Endodermal cell (in vitro differentiated cells): ENCODE data around the gene C21orf91. TPM values are rescaled to one million over a fixed set of nuclear protein-coding genes. Genes with fewer than 3 reads are reported as not detected.

Source experiments
- DNase-seq: peaks from one replicate; pipeline ENCODE4 v3.0.0-alpha.2; 2017
- H3K27ac ChIP-seq: 2 replicates; pipeline ENCODE4 v1.5.1; 2013; ENCODE audit warnings: mild to moderate bottlenecking, low read depth, low read length, moderate library complexity
- H3K27me3 ChIP-seq: 2 replicates; pipeline ENCODE4 v1.6.1; 2013; ENCODE audit warnings: mild to moderate bottlenecking, low read length, moderate library complexity; ENCODE audit not compliant: insufficient read depth, control insufficient read depth, poor library complexity, severe bottlenecking
- H3K36me3 ChIP-seq: 2 replicates; pipeline ENCODE4 v1.7.0; 2013; ENCODE audit warnings: mild to moderate bottlenecking, low read length, moderate library complexity; ENCODE audit not compliant: control insufficient read depth, insufficient read depth
- H3K4me1 ChIP-seq: one replicate; pipeline ENCODE4 v1.7.0; 2013; ENCODE audit warnings: low read length; ENCODE audit not compliant: control insufficient read depth, insufficient read depth
- H3K4me3 ChIP-seq: 2 replicates; pipeline ENCODE4 v1.5.1; 2013; ENCODE audit warnings: mild to moderate bottlenecking, low read length, moderate library complexity
- H3K9ac ChIP-seq: 2 replicates; pipeline ENCODE4 v1.6.1; 2013; ENCODE audit warnings: mild to moderate bottlenecking, low read length, moderate library complexity; ENCODE audit not compliant: poor library complexity, severe bottlenecking; ENCODE audit errors: extremely low read depth
- H3K9me3 ChIP-seq: 2 replicates; pipeline ENCODE4 v1.6.1; 2013; ENCODE audit warnings: mild to moderate bottlenecking, low read length, moderate library complexity; ENCODE audit not compliant: control insufficient read depth
- H3K27ac Mint-ChIP-seq: 2 replicates; pipeline ENCODE4 v1.8.0; 2020; ENCODE audit warnings: mixed read lengths
- H3K27me3 Mint-ChIP-seq: 2 replicates; pipeline ENCODE4 v1.8.0; 2021; ENCODE audit warnings: mild to moderate bottlenecking, mixed read lengths; ENCODE audit not compliant: insufficient read depth
- H3K36me3 Mint-ChIP-seq: 2 replicates; pipeline ENCODE4 v1.8.0; 2020; ENCODE audit warnings: low read depth, mixed read lengths
- H3K4me1 Mint-ChIP-seq: 2 replicates; pipeline ENCODE4 v1.8.0; 2020; ENCODE audit warnings: mixed read lengths
- H3K4me3 Mint-ChIP-seq: 2 replicates; pipeline ENCODE4 v1.8.0; 2020; ENCODE audit warnings: mild to moderate bottlenecking, moderate library complexity, mixed read lengths
- H3K9me3 Mint-ChIP-seq: 2 replicates; pipeline ENCODE4 v1.8.0; 2020; ENCODE audit warnings: mild to moderate bottlenecking, mixed read lengths
- WGBS, 2 experiments: methylation state at CpG; one replicate each; pipeline versions ENCODE4 v1.1.5 to v1.1.7; 2013; ENCODE audit warnings: missing lambda C conversion rate in 2 of 2, mixed read lengths in 1 of 2; ENCODE audit not compliant: insufficient coverage in 1 of 2, insufficient read length in 1 of 2; 5-methylcytosine and 5-hydroxymethylcytosine counted together
- total RNA-seq, 2 donors: library from RNA; stranded (reverse); fragmentation: NEBNext Ultra II Directional in 1 of 2; extraction: Animal tissue kit (Norgen Biotek cat#: 25700) in 1 of 2; gene quantifications; 2 replicates in 1 of 2; 3 replicates in 1 of 2; pipeline ENCODE4 v1.2.1, GENCODE V29; 2021
- TF ChIP-seq, protein P1 (sequence below): fragments of 200-600 bp; sonication (generic); conservative IDR thresholded peaks from 2 replicates; pipeline ENCODE4 v1.5.0; 2021; ENCODE audit warnings: antibody characterized with exemption, mild to moderate bottlenecking

The C21orf91 gene
- total RNA-seq, 2 donors from 2014 or later: 32.3 to 49.5 TPM

DNA sequence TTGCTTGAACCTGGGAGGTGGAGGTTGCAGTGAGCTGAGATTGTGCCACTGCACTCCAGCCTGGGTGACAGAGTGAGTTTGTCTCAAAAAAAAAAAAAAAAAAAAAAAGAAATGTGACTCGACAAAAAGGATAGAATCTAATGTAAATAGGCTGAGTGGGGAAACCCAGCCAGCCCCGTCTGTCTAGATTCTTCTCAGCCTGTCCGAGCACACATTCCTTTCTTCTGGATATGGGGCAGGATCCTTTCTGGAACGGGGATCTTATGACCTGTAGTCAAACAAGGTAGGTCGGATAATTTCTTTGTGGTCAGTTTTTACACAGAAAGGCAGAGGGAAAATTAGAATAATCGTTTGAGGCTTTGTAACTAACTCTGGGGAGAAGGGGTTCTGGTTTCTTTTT, 74.1 kb downstream of the C21orf91 start:
- Mint-ChIP-seq H3K4me3 (no peak overlapping the region), H3K27ac (no peak overlapping the region), H3K9me3 (peaks cover 28% of the 10 kb centered on the region), H3K4me1 (no peaks in the 10 kb centered on the region), H3K36me3 (no peaks in the 10 kb centered on the region), H3K27me3 (no peaks in the 10 kb centered on the region)
- Histone ChIP-seq H3K27me3 (no peaks in the 10 kb centered on the region), H3K4me3 (no peak overlapping the region), H3K9me3 (peaks cover 16% of the 10 kb centered on the region), H3K27ac (no peak overlapping the region), H3K9ac (no peak overlapping the region), H3K36me3 (no peaks in the 10 kb centered on the region), H3K4me1 (no peaks in the 10 kb centered on the region)
- 86 to 91% methylated on average over 2 to 6 of the region's 6 CpGs for WGBS, 2 experiments
- TF ChIP-seq, protein P1, sequence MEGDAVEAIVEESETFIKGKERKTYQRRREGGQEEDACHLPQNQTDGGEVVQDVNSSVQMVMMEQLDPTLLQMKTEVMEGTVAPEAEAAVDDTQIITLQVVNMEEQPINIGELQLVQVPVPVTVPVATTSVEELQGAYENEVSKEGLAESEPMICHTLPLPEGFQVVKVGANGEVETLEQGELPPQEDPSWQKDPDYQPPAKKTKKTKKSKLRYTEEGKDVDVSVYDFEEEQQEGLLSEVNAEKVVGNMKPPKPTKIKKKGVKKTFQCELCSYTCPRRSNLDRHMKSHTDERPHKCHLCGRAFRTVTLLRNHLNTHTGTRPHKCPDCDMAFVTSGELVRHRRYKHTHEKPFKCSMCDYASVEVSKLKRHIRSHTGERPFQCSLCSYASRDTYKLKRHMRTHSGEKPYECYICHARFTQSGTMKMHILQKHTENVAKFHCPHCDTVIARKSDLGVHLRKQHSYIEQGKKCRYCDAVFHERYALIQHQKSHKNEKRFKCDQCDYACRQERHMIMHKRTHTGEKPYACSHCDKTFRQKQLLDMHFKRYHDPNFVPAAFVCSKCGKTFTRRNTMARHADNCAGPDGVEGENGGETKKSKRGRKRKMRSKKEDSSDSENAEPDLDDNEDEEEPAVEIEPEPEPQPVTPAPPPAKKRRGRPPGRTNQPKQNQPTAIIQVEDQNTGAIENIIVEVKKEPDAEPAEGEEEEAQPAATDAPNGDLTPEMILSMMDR: no peak
- DNase-seq: no peak

DNA sequence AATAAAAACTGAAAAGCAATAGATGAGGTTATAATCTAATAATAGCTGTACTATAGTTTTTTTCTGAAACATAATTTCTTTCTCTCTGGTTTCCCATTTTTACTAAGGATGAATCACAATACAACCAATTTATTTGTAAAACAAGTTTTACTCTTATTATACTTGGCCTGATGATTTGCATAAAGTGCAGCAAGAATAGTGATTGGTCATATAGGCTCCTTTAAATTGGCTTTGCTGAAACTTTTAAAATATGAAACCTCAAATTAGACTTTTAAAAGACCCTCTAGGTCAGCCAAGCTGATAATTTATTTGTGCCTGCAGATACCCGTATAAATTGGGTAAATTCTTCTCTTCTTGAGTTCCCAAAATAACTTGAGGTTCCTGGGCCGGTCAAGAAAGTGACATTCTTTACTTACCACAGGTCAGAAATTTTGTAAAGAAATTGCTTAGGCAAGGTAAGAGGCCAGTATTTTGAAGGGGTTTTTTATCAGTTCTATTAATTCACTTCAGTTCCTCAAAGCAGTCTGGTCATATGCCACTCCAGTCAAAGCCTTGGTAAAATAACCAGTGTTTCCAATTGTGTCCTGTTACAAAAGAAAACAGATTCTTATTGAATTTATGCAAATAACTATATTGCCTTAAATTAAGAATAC, 76.1 kb downstream of the C21orf91 start:
- Mint-ChIP-seq H3K9me3 (peaks cover 22% of the 10 kb centered on the region), H3K27ac (no peak overlapping the region), H3K4me1 (no peaks in the 10 kb centered on the region), H3K27me3 (no peaks in the 10 kb centered on the region), H3K36me3 (no peaks in the 10 kb centered on the region), H3K4me3 (no peak overlapping the region)
- Histone ChIP-seq H3K27me3 (no peaks in the 10 kb centered on the region), H3K9ac (no peak overlapping the region), H3K36me3 (no peaks in the 10 kb centered on the region), H3K27ac (no peak overlapping the region), H3K9me3 (peaks cover 16% of the 10 kb centered on the region), H3K4me3 (no peak overlapping the region), H3K4me1 (no peaks in the 10 kb centered on the region)
- DNase-seq: no peak
- 73 to 95% methylated on average over 2 of the region's 2 CpGs for WGBS, 2 experiments
- TF ChIP-seq, protein P1: no peak

- TF ChIP-seq, protein P1: no peak
- Histone ChIP-seq H3K9me3 (peaks cover 16% of the 10 kb centered on the region), H3K27ac (no peak overlapping the region), H3K4me3 (no peak overlapping the region), H3K9ac (no peak overlapping the region), H3K4me1 (no peaks in the 10 kb centered on the region), H3K36me3 (no peaks in the 10 kb centered on the region), H3K27me3 (no peaks in the 10 kb centered on the region)
- H3K27me3 Mint-ChIP-seq: no peaks in the 10 kb centered on the region
- H3K27ac Mint-ChIP-seq: no peak overlapping the region
- no peaks in the 10 kb centered on the region for H3K4me1 Mint-ChIP-seq
- no peak for DNase-seq
- no peak overlapping the region for H3K4me3 Mint-ChIP-seq
- H3K9me3 Mint-ChIP-seq: peaks cover 22% of the 10 kb centered on the region
- no peaks in the 10 kb centered on the region for H3K36me3 Mint-ChIP-seq
Observed at GRCh38 chr21:17742181-17742580, 77.0 kb downstream of the C21orf91 start.

Other genes starting within 250 kb of the C21orf91 start
- gene BTG3, start 206.5 kb downstream of the C21orf91 start, total RNA-seq: 10 to 100 TPM; 35.1 to 54.3 TPM